ENCODE measurements around the gene SLC39A12.

DNA sequence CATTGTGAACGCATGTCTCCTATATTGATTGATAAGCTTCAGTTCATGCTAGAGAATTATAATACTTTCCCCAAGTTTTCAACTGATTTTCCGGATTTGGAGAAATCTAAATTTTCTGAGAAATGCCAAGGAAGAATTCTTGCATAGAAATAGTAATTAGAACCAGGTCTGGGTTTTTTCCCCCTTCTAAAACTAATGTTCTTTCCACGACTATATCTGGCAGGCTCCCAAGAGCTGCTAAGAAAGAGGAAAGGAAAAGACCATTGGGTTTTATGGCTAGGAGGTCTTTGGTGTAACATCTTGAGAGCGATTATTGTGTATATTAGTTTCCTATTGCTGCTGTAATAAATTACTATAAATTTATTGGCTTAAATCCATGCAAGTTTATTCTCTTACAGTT, 116.7 kb downstream of the SLC39A12 start:
- TF ChIP-seq, protein P1, sequence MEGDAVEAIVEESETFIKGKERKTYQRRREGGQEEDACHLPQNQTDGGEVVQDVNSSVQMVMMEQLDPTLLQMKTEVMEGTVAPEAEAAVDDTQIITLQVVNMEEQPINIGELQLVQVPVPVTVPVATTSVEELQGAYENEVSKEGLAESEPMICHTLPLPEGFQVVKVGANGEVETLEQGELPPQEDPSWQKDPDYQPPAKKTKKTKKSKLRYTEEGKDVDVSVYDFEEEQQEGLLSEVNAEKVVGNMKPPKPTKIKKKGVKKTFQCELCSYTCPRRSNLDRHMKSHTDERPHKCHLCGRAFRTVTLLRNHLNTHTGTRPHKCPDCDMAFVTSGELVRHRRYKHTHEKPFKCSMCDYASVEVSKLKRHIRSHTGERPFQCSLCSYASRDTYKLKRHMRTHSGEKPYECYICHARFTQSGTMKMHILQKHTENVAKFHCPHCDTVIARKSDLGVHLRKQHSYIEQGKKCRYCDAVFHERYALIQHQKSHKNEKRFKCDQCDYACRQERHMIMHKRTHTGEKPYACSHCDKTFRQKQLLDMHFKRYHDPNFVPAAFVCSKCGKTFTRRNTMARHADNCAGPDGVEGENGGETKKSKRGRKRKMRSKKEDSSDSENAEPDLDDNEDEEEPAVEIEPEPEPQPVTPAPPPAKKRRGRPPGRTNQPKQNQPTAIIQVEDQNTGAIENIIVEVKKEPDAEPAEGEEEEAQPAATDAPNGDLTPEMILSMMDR (IDR thresholded peaks at IDR 0.05): no peak
- no peak for TF ChIP-seq POLR2A (IDR thresholded peaks at IDR 0.05)

Data from body of pancreas (tissue), 4 donors.